Right renal pelvis (tissue), 4 donors: Measurements from ENCODE around the gene MMP8. TPM values are rescaled to one million over a fixed set of nuclear protein-coding genes. Genes with fewer than 3 reads are reported as not detected.

ENCODE experiments used
- DNase-seq, 4 donors: peaks; one replicate each; pipeline ENCODE4 v3.0.0-alpha.2; 2013; ENCODE audit warnings: low read depth in 4 of 4, low spot score in 3 of 4, missing footprints in 1 of 4
- polyA plus RNA-seq, 4 donors: library from polyadenylated mRNA; unstranded; fragments of 120-200 nt; gene quantifications; one replicate each; pipeline ENCODE4 v1.2.1, GENCODE V29; 2013; ENCODE audit not compliant: insufficient read length in 4 of 4

MMP8 gene
- polyA plus RNA-seq, 4 donors = 0.05 TPM; not detected in 3

GRCh38 chr11:102729849-102730815 lies 5.4 kb upstream of the MMP8 start:
- DNase-seq = no peak

GRCh38 chr11:102727890-102728289 lies 3.1 kb upstream of the MMP8 start:
- no peak for DNase-seq

DNA sequence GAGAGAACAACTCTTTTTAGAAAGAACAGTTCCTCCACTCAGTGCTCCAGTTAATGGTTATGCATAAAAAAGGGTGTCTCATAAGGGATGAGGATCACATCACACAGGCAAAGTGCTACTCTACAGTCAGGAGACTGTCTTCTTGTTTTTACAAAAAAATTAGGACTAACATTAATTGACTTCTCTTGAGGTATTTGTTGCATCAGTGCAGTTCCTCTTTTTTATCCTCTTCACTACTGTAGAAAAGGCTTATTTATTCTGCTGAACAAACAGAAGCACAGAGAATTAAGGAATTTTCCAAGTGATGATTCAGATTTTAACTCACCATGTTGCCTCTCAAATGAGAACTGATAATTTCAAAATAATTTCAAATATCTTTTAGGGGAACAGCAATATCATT lies 1.9 kb downstream of the MMP8 start:
- DNase-seq = no peak

DNA sequence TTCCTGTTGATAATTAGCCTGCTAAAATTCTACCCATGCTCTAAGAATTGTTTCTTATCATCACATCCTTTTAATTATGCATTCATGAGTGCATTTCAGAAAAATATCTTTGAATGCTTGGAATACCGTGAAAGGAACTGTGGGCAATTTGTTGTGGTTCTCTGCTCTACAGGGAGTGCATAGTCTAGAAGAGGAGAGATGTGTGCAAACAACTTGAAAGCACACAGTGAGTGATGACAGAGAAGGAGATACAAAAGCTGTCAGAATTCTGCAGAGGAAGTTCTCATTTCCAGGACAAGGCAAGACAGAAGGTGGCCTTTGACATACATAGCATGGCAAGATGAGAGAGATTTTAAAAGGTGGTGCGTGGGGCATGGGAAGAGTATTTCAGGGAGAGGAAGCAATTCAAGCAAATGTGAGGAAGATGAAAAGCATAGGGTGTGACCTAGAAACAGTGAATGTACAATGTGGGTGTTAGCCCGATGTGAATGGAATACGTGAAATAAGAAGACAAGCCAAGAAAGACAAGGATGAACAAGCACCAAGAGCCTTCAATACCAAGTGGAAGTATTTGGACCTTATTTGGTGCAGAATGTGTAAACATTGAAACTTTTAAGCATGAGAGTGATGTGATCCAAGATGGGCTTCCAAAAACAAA lies 5.0 kb downstream of the MMP8 start:
- DNase-seq = no peak

DNA sequence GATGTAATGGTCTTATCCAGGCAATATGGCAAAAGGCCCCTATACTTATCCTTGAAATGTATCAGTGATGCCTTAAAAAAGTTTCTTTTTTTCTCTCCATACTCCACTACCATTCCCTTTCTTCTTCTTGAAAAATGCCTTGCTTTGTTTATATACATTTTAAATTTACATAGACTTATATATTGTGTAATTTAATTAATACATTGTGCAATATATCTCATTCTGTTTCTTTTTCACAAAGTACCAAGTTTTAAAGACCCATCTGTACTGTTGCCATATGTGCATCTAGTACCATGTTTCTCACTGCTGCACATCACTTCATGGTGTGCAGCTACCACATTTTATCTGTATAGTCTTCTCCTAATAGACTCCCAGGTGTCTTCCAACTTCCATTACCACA lies 7.5 kb downstream of the MMP8 start:
- DNase-seq = no peak

GRCh38 chr11:102716527-102716926 lies 8.2 kb downstream of the MMP8 start:
- no peak for DNase-seq

DNA sequence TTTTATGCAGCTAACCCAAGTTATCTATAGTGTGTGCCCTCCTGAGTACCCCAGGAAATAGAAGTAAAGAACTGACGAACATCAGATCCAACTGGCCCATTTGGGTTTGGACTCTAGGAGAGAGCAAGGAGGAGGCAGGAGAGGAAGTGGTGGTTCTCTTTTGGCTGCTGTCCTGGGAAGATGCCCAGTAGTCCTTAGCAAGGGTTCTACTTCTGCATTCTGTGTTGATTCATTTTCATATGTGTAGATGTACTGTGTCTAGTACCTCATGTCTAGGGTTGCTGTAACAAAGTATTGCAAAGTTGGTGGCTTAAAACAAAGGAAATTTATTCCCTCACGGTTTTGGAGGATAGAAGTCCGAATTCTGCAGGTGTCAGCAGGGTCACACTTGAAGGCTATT lies 12.6 kb downstream of the MMP8 start:
- no peak for DNase-seq

GRCh38 chr11:102709201-102709945 lies 15.4 kb downstream of the MMP8 start:
- no peak for DNase-seq

DNA sequence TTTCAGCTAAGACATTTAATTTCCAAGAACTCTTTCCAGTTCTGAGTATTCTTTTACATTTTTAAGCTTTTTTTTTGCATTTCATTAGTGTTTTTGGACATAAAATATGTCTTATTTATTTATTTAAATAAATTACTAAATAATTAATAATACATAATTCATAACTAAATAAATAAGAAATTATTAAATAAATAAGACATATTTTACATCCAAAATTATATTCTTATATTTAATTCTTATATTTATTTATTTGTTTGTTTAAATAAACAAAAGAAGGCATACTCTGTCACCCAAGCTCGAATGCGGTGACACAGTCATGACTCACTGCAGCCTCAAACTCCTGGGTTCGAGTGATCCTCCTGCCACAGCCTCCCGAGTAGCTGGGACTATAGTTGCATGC lies 16.1 kb downstream of the MMP8 start:
- no peak for DNase-seq

GRCh38 chr11:102705626-102706025 lies 19.1 kb downstream of the MMP8 start, which contains the start of gene MMP27:
Gene MMP27, minus strand, starts transcription at chr11:102705769. Its CDS starts 55 bp downstream, at chr11:102705714.
- no peak for DNase-seq

DNA sequence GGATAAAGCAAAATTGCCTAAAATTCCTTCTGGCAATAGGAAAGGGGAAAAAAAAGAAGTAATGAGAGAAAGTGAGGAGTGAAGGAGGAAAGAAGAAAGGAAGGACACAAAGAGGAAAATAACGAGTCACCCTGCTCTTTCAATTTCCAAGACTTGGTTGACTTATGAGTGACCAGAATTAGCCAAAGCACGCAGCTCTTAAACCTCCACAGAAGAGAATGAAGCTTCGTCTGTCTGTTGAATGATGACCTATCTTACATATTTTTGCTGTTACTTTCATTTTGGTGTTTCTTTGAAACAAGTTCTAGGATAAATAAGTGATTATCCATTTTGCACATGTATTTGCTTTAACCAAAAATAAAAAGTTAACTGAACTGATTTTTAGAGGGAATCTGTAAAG lies 19.9 kb downstream of the MMP8 start:
- no peak for DNase-seq

GRCh38 chr11:102703826-102704493 lies 20.8 kb downstream of the MMP8 start:
- no peak for DNase-seq

DNA sequence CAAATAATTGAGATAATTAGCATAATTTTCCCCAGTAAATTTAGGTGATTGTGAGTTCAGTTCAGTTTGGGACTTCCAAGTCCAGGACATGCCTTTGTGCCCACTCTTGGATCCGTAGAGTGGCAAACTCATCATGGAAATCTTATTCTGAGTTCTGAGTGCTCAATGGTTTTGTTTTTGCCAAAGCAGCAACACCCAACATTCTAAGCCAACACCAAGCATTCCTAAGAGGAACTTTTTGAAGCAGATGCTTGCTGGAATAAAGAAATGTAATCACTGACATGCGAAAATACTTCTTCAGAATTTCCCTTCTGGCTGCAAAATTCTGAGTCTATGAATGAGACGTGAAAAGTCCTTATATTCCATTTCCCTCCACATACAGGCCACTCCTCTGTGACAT lies 29.6 kb downstream of the MMP8 start:
- no peak for DNase-seq

DNA sequence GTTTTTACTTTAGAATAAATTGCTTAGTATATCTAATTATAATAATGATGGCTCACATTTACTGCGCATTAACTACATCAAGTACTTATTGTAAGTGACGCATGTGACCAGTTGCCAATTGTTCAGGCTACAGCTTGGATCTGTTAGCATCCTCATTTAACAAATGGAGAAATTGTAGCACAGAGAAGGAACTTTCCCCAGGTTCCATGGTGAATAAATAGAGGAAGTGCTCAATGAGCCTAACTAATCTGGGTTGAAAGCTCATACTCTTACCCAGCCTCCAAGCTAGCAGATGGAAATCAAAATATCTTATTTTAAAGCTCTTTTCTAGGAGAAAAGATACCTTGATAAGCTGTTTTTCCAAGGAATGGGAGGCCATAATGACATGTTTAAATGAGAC lies 39.0 kb downstream of the MMP8 start:
- no peak for DNase-seq

GRCh38 chr11:102685338-102685737 lies 39.4 kb downstream of the MMP8 start:
- DNase-seq = no peak

DNA sequence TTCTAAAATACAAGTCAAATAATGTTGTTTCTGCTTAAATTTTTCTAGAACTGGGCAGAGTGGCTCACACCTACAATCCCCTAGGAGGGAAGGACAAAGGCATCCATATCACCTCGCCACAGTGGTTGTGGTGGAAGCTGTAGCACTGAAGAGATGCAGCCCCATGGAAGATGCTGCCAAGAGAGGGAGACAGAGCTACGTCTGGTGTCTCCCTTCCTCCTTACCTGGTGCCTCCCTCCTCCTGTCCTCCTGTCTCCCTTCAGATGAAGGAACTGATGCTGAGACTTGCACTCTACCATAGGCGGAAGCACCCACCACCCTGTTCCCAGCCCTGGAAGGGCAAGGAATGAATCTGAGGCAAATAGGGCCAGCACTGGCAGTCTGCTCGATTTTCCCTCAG lies 41.5 kb downstream of the MMP8 start:
- no peak for DNase-seq

GRCh38 chr11:102680945-102681344 lies 43.8 kb downstream of the MMP8 start:
- DNase-seq = no peak

DNA sequence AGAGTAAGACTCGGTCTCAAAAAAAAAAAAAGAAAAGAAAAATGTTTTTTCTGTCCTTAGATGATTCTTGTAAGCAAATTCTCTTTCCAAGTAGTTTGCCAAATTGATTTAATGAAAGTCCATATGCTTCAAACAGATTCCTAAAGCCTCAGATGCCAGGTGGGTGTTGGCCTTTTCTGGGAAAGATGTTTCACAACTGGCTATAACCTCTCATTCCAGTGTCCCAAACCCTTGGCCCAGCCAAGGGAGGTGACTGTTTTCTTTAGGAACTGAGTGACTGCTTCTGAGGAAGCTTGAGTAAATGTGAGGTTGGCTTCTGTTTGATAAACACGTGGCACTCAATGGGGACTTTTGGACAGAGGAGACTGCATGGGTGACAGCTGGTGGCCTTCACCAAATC lies 46.7 kb downstream of the MMP8 start:
- DNase-seq = no peak

- DNase-seq = no peak
These were observed 48.7 kb downstream of the MMP8 start for GRCh38 chr11:102676084-102676483.

DNA sequence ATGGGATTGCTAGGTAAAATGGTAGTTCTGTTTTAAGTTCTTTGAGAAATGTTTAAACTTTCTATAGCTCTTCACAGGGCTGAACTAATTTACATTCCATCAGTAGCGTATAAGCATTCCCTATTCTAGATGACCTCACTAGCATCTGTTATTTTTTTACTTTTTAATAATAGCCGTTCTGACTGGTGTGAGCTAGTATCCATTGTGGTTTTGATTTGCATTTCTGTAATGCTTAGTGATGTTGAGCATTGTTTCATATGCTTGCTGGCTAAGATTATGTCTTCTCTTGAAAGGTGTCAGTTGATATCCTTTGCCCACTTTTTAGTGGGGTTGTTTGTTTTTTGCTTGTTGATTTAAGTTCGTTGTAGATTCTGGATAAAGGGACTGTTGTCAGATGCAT lies 55.1 kb downstream of the MMP8 start:
- no peak for DNase-seq
